T-cell (primary cell): ENCODE data around the gene GRAMD1A. TPM values are rescaled to one million over a fixed set of nuclear protein-coding genes. Genes with fewer than 3 reads are reported as not detected.

Source experiments
- ATAC-seq, 4 experiments: fragments of 200-7000 bp in 3 of 4; fragments of 150-1000 bp in 1 of 4; cut with Tn5 transposase; replicated peaks in 1 of 4; 1 replicate in 3 of 4; 2 replicates in 1 of 4; pipeline ENCODE4 v1.10.0; 2021; ENCODE audit warnings: moderate library complexity in 3 of 4, mild to moderate bottlenecking in 2 of 4, moderate number of reproducible peaks in 1 of 4
- CTCF ChIA-PET, 2 donors: fragments of 300-600 bp; sonication (Branson Sonifier 250); formaldehyde crosslinking; loops; one replicate each; lab custom pipeline; 2022; ENCODE audit warnings: antibody characterized with exemption in 2 of 2; lab: Charles Lee
- POLR2A ChIA-PET, 2 donors: fragments of 300-600 bp; sonication (Branson Sonifier 250); formaldehyde crosslinking; loops; one replicate each; lab custom pipeline; 2022; ENCODE audit warnings: antibody characterized with exemption in 2 of 2; lab: Charles Lee
- DNase-seq, 35 experiments: peaks; one replicate each; pipeline versions ENCODE4 v3.0.0 to v3.0.0-alpha.2; 2013 to 2023
- H3K27ac ChIP-seq: one replicate; pipeline ENCODE4 v1.5.1; 2013; ENCODE audit warnings: low read length
- H3K27me3 ChIP-seq, 2 experiments: replicated peaks in 1 of 2; 1 replicate in 1 of 2; 2 replicates in 1 of 2; pipeline versions ENCODE4 v1.6.1 to v1.7.0; 2013; ENCODE audit warnings: low read length in 1 of 2, mixed read lengths in 1 of 2; ENCODE audit not compliant: control insufficient read depth in 2 of 2, insufficient read depth in 2 of 2; ENCODE audit errors: extremely low read depth in 1 of 2
- H3K36me3 ChIP-seq, 2 donors: 1 replicate in 1 of 2; 2 replicates in 1 of 2; pipeline versions ENCODE4 v1.6.1 to v1.7.0; 2013; ENCODE audit warnings: low read length in 1 of 2; ENCODE audit not compliant: control insufficient read depth in 2 of 2, insufficient read depth in 1 of 2; ENCODE audit errors: extremely low read depth in 1 of 2
- H3K4me1 ChIP-seq, 2 experiments: 1 replicate in 1 of 2; 2 replicates in 1 of 2; pipeline versions ENCODE4 v1.6.1 to v1.7.0; 2013; ENCODE audit warnings: low read length in 2 of 2, mixed read lengths in 1 of 2; ENCODE audit not compliant: insufficient read depth in 2 of 2, control insufficient read depth in 1 of 2; ENCODE audit errors: extremely low read depth in 1 of 2
- H3K4me3 ChIP-seq, 2 donors: 1 replicate in 1 of 2; 2 replicates in 1 of 2; pipeline versions ENCODE4 v1.5.1 to v1.7.0; 2013; ENCODE audit warnings: mild to moderate bottlenecking in 2 of 2, low read length in 1 of 2, moderate library complexity in 1 of 2; ENCODE audit not compliant: control insufficient read depth in 1 of 2; ENCODE audit errors: extremely low read depth in 1 of 2
- H3K9me3 ChIP-seq: 2 replicates; pipeline ENCODE4 v1.7.0; 2013
- H3K27ac Mint-ChIP-seq, 2 donors: one replicate each; pipeline ENCODE4 v1.8.0; 2020 to 2021; ENCODE audit warnings: mild to moderate bottlenecking in 2 of 2, mixed read lengths in 2 of 2
- H3K27me3 Mint-ChIP-seq, 2 donors: one replicate each; pipeline ENCODE4 v1.8.0; 2021 to 2022; ENCODE audit warnings: mixed read lengths in 2 of 2
- H3K36me3 Mint-ChIP-seq: one replicate; pipeline ENCODE4 v1.8.0; 2021; ENCODE audit warnings: mixed read lengths
- H3K4me1 Mint-ChIP-seq, 3 donors: one replicate each; pipeline ENCODE4 v1.8.0; 2020 to 2022; ENCODE audit warnings: mixed read lengths in 3 of 3, mild to moderate bottlenecking in 1 of 3
- H3K4me3 Mint-ChIP-seq, 3 donors: one replicate each; pipeline ENCODE4 v1.8.0; 2020 to 2022; ENCODE audit warnings: mild to moderate bottlenecking in 3 of 3, mixed read lengths in 3 of 3, moderate library complexity in 3 of 3
- H3K9me3 Mint-ChIP-seq, 3 donors: one replicate each; pipeline ENCODE4 v1.8.0; 2020 to 2022; ENCODE audit warnings: mixed read lengths in 3 of 3
- WGBS: methylation state at CpG from one replicate; pipeline ENCODE4 v1.1.5; 2013; ENCODE audit warnings: missing lambda C conversion rate; ENCODE audit not compliant: insufficient coverage; 5-methylcytosine and 5-hydroxymethylcytosine counted together
- total RNA-seq, 35 experiments: library from RNA in 6 of 35; stranded (reverse) in 6 of 35; fragments of 120-200 nt in 1 of 35; gene quantifications; one replicate each; pipeline versions ENCODE4 v1.2.1 to v1.2.4 and lab custom pipeline; 2013 to 2026

Gene GRAMD1A
- total RNA-seq, 5 donors from 2014 or later (not counting 1 experiment from before 2014, with no cell fraction given), result 189 to 318 (median 227) TPM

GRCh38 chr19:35061583-35062373, 61.7 kb downstream of the GRAMD1A start:
- Histone ChIP-seq H3K4me1 (peaks cover 0 to 1% of the 10 kb centered on the region in 2 experiments), H3K27ac (no peak overlapping the region), H3K9me3 (no peaks in the 10 kb centered on the region), H3K4me3 (no peak overlapping the region), H3K27me3 (peaks cover 0 to 17% of the 10 kb centered on the region in 2 experiments), H3K36me3 (no peaks in the 10 kb centered on the region)
- Mint-ChIP-seq H3K27ac (no peak overlapping the region), H3K9me3 (no peaks in the 10 kb centered on the region), H3K4me1 (peaks cover 0 to 4% (median 0%) of the 10 kb centered on the region in 3 donors), H3K27me3 (no peaks in the 10 kb centered on the region), H3K36me3 (no peaks in the 10 kb centered on the region), H3K4me3 (no peak overlapping the region)
- POLR2A ChIA-PET, result no interaction called here
- ATAC-seq (no peak), DNase-seq (no peak)
- CTCF ChIA-PET, result no interaction called here
- 80% methylated on average over 5 of the region's 7 CpGs for WGBS

- H3K27ac Mint-ChIP-seq, result no peak overlapping the region
- 60% methylated on average over 1 of the region's 7 CpGs for WGBS
- peaks cover 0 to 9% (median 4%) of the 10 kb centered on the region in 3 donors for H3K4me1 Mint-ChIP-seq
- no peaks in the 10 kb centered on the region for H3K27me3 Mint-ChIP-seq
- POLR2A ChIA-PET, result no interaction called here
- Histone ChIP-seq H3K4me1 (peaks cover 0 to 8% of the 10 kb centered on the region in 2 experiments), H3K36me3 (no peaks in the 10 kb centered on the region), H3K4me3 (no peak overlapping the region), H3K9me3 (no peaks in the 10 kb centered on the region), H3K27me3 (peaks cover 0 to 17% of the 10 kb centered on the region in 2 experiments), H3K27ac (no peak overlapping the region)
- no peak overlapping the region for H3K4me3 Mint-ChIP-seq
- H3K9me3 Mint-ChIP-seq, result no peaks in the 10 kb centered on the region
- DNase-seq (no peak), ATAC-seq (no peak)
- CTCF ChIA-PET, result interaction anchor here in 1 of 2 donors (1.1 kb wide), 1 partner anchor 35 kb away, joined by 3 read pairs; no protein-coding TSS in a partner anchor
- no peaks in the 10 kb centered on the region for H3K36me3 Mint-ChIP-seq
Observed at GRCh38 chr19:35062942-35063341, 62.8 kb downstream of the GRAMD1A start.

GRCh38 chr19:35063940-35064818, 64.1 kb downstream of the GRAMD1A start:
- Mint-ChIP-seq H3K9me3 (no peaks in the 10 kb centered on the region), H3K27ac (peak overlapping the region in 1 of 2 donors; percentile 36), H3K27me3 (no peaks in the 10 kb centered on the region), H3K4me1 (peaks cover 0 to 9% (median 4%) of the 10 kb centered on the region in 3 donors), H3K4me3 (no peak overlapping the region), H3K36me3 (no peaks in the 10 kb centered on the region)
- ChIA-PET CTCF (interaction anchor here (0.5 to 1.1 kb wide), 3 partner anchors 36 to 967 kb away, joined by 3 to 4 read pairs (median 3); no protein-coding TSS in a partner anchor), POLR2A (no interaction called here)
- no peaks in the 10 kb centered on the region for H3K36me3 ChIP-seq
- ATAC-seq, result no peak
- H3K27ac ChIP-seq, result no peak overlapping the region
- H3K27me3 ChIP-seq, result peaks cover 0 to 14% of the 10 kb centered on the region in 2 experiments
- no peak for DNase-seq
- 100% methylated on average over 3 of the region's 10 CpGs for WGBS
- H3K4me1 ChIP-seq, result peaks cover 0 to 8% of the 10 kb centered on the region in 2 experiments
- H3K4me3 ChIP-seq, result no peak overlapping the region
- no peaks in the 10 kb centered on the region for H3K9me3 ChIP-seq

DNA sequence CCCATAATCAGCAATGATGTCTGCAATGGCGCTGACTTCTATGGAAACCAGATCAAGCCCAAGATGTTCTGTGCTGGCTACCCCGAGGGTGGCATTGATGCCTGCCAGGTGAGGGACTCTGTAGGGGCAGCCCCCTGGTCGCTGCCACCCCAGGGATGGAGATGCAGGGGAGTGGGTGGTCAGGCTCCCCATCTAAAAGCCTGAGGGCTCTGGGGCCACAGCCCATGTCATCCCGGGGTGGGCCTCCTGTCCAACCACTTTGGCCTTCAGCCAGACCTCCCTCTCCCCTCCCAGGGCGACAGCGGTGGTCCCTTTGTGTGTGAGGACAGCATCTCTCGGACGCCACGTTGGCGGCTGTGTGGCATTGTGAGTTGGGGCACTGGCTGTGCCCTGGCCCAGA, 65.5 kb downstream of the GRAMD1A start:
- Mint-ChIP-seq H3K27ac (no peak overlapping the region), H3K27me3 (no peaks in the 10 kb centered on the region), H3K9me3 (no peaks in the 10 kb centered on the region), H3K4me3 (no peak overlapping the region), H3K36me3 (no peaks in the 10 kb centered on the region), H3K4me1 (peaks cover 0 to 9% (median 4%) of the 10 kb centered on the region in 3 donors)
- no peak overlapping the region for H3K27ac ChIP-seq
- peaks cover 0 to 8% of the 10 kb centered on the region in 2 experiments for H3K4me1 ChIP-seq
- no peaks in the 10 kb centered on the region for H3K9me3 ChIP-seq
- no peak for DNase-seq
- ChIA-PET POLR2A (no interaction called here), CTCF (no interaction called here)
- H3K27me3 ChIP-seq, result peaks cover 0 to 10% of the 10 kb centered on the region in 2 experiments
- H3K36me3 ChIP-seq, result no peaks in the 10 kb centered on the region
- 71% methylated on average over 3 of the region's 10 CpGs for WGBS
- no peak overlapping the region for H3K4me3 ChIP-seq
- no peak for ATAC-seq

- Histone ChIP-seq H3K4me3 (no peak overlapping the region), H3K4me1 (peaks cover 0 to 8% of the 10 kb centered on the region in 2 experiments), H3K27me3 (peaks cover 0 to 8% of the 10 kb centered on the region in 2 experiments), H3K36me3 (no peaks in the 10 kb centered on the region), H3K27ac (no peak overlapping the region), H3K9me3 (no peaks in the 10 kb centered on the region)
- DNase-seq (no peak), ATAC-seq (no peak)
- Mint-ChIP-seq H3K4me1 (peaks cover 0 to 9% (median 4%) of the 10 kb centered on the region in 3 donors), H3K36me3 (no peaks in the 10 kb centered on the region), H3K27me3 (no peaks in the 10 kb centered on the region), H3K9me3 (no peaks in the 10 kb centered on the region), H3K27ac (no peak overlapping the region), H3K4me3 (no peak overlapping the region)
- 96% methylated on average over 13 of the region's 15 CpGs for WGBS
- ChIA-PET POLR2A (no interaction called here), CTCF (interaction anchor here (0.9 to 1.1 kb wide), 3 partner anchors 20 to 76 kb away, joined by 3 to 4 read pairs (median 4); no protein-coding TSS in a partner anchor)
Observed at GRCh38 chr19:35066121-35066520, 66.0 kb downstream of the GRAMD1A start.
